Esophagus squamous epithelium (tissue), 5 donors: ENCODE results near the gene KCNMA1. TPM values are rescaled to one million over a fixed set of nuclear protein-coding genes. Genes with fewer than 3 reads are reported as not detected.
A peak's percentile ranks its signal among the peaks of the same experiment; 100 is the strongest.

ENCODE experiments used
- DNase-seq: peaks from one replicate; lab custom pipeline; 2025; lab: John Stamatoyannopoulos, UW
- H3K27ac ChIP-seq, 4 donors: fragments of 200-600 bp; sonication (generic); one replicate each; pipeline ENCODE4 v1.5.1; 2016 to 2019; ENCODE audit warnings: mild to moderate bottlenecking in 1 of 4
- H3K27me3 ChIP-seq, 4 donors: fragments of 200-600 bp; sonication (generic); 1 replicate in 3 of 4; 2 replicates in 1 of 4; pipeline versions ENCODE4 v1.5.1 to v1.6.0; 2017 to 2021; ENCODE audit warnings: antibody characterized with exemption in 1 of 4
- H3K36me3 ChIP-seq, 3 donors: fragments of 200-600 bp; sonication (generic); one replicate each; pipeline ENCODE4 v1.5.1; 2016 to 2019
- H3K4me1 ChIP-seq, 3 donors: fragments of 200-600 bp; sonication (generic); one replicate each; pipeline ENCODE4 v1.5.1; 2017 to 2019
- H3K4me3 ChIP-seq, 4 donors: fragments of 200-600 bp; sonication (generic); 1 replicate in 3 of 4; 2 replicates in 1 of 4; pipeline ENCODE4 v1.5.1; 2016 to 2019; ENCODE audit warnings: mild to moderate bottlenecking in 2 of 4, moderate library complexity in 1 of 4
- H3K9me3 ChIP-seq, 3 donors: fragments of 200-600 bp; sonication (generic); one replicate each; pipeline ENCODE4 v1.5.1; 2016 to 2019
- CTCF ChIP-seq, 6 experiments: fragments of 450-650 bp in 4 of 6; fragments of 200-600 bp in 2 of 6; sonication (generic) in 2 of 6; IDR thresholded peaks; one replicate each; pipeline ENCODE4 v1.5.1; 2016 to 2019; ENCODE audit warnings: antibody characterized with exemption in 6 of 6, mild to moderate bottlenecking in 4 of 6, moderate library complexity in 4 of 6
- POLR2A ChIP-seq, 4 donors: fragments of 450-650 bp; IDR thresholded peaks; one replicate each; pipeline ENCODE4 v1.6.1; 2017; ENCODE audit warnings: antibody characterized with exemption in 4 of 4, mild to moderate bottlenecking in 4 of 4, moderate library complexity in 3 of 4
- WGBS, 2 donors: methylation state at CpG; one replicate each; pipeline ENCODE4 v1.1.5; 2018; 5-methylcytosine and 5-hydroxymethylcytosine counted together
- intact Hi-C: fragments of 100-400 bp; cut with DNase I; formaldehyde crosslinking; loops from one replicate; pipeline ENCODE4 v1.15.0; 2022
- total RNA-seq, 4 donors: library from RNA; depleted of rRNA; stranded (reverse); fragments of >200 nt; gene quantifications; one replicate each; pipeline ENCODE4 v1.1.0, GENCODE V29; 2016
- donor health status: DM: yes; HTN: yes; CAD: no.

The KCNMA1 gene
- total RNA-seq, 4 donors from 2014 or later, result 7.5 to 74.2 (median 18.0) TPM

GRCh38 chr10:77581738-77582137, 55.9 kb downstream of the KCNMA1 start:
- TF ChIP-seq POLR2A (IDR thresholded peaks at IDR 0.05) (no peak), CTCF (IDR thresholded peaks at IDR 0.05) (no peak)
- DNase-seq, result no peak
- Histone ChIP-seq H3K9me3 (no peaks in the 10 kb centered on the region), H3K27ac (no peak overlapping the region), H3K36me3 (no peaks in the 10 kb centered on the region), H3K4me3 (no peak overlapping the region), H3K4me1 (peaks cover 3 to 28% (median 6%) of the 10 kb centered on the region in 3 donors), H3K27me3 (no peaks in the 10 kb centered on the region)
- intact Hi-C loops, result no loop called here
- 100% methylated on average over 2 to 3 of the region's 4 CpGs for WGBS, 2 donors

GRCh38 chr10:77580482-77580881, 57.1 kb downstream of the KCNMA1 start:
- TF ChIP-seq POLR2A (IDR thresholded peaks at IDR 0.05), result no peak
- intact Hi-C loops, result no loop called here
- no peak overlapping the region for H3K4me3 ChIP-seq
- H3K4me1 ChIP-seq, result peaks cover 0 to 31% (median 6%) of the 10 kb centered on the region in 3 donors
- 87 to 90% methylated on average over 2 of the region's 2 CpGs for WGBS, 2 donors
- H3K27me3 ChIP-seq, result no peaks in the 10 kb centered on the region
- DNase-seq, result no peak
- no peaks in the 10 kb centered on the region for H3K36me3 ChIP-seq
- H3K27ac ChIP-seq, result no peak overlapping the region
- H3K9me3 ChIP-seq, result no peaks in the 10 kb centered on the region

- H3K27ac ChIP-seq, result no peak overlapping the region
- WGBS, 2 donors, result 68 to 90% methylated on average over 4 of the region's 7 CpGs
- H3K4me1 ChIP-seq, result peaks cover 0 to 35% (median 6%) of the 10 kb centered on the region in 3 donors
- no peak for DNase-seq
- no peaks in the 10 kb centered on the region for H3K36me3 ChIP-seq
- no peak for TF ChIP-seq CTCF (IDR thresholded peaks at IDR 0.05)
- no peak for TF ChIP-seq POLR2A (IDR thresholded peaks at IDR 0.05)
- H3K27me3 ChIP-seq, result no peaks in the 10 kb centered on the region
- H3K9me3 ChIP-seq, result no peaks in the 10 kb centered on the region
- H3K4me3 ChIP-seq, result no peak overlapping the region
- intact Hi-C loops, result no loop called here
Measured at GRCh38 chr10:77578583-77579227, 58.9 kb downstream of the KCNMA1 start.

GRCh38 chr10:77577666-77578229, 59.9 kb downstream of the KCNMA1 start:
- WGBS, 2 donors, result 71 to 86% methylated on average over 1 of the region's 1 CpG
- no peak for DNase-seq
- Histone ChIP-seq H3K4me1 (peaks cover 0 to 27% (median 0%) of the 10 kb centered on the region in 3 donors), H3K27ac (no peak overlapping the region), H3K4me3 (no peak overlapping the region), H3K36me3 (no peaks in the 10 kb centered on the region), H3K9me3 (no peaks in the 10 kb centered on the region), H3K27me3 (no peaks in the 10 kb centered on the region)
- intact Hi-C loops, result no loop called here
- no peak for TF ChIP-seq CTCF (IDR thresholded peaks at IDR 0.05)
- TF ChIP-seq POLR2A (IDR thresholded peaks at IDR 0.05), result no peak

- DNase-seq, result no peak
- Histone ChIP-seq H3K9me3 (no peaks in the 10 kb centered on the region), H3K4me3 (no peak overlapping the region), H3K27me3 (no peaks in the 10 kb centered on the region), H3K36me3 (no peaks in the 10 kb centered on the region), H3K27ac (peak overlapping the region in 3 of 4 donors; percentile 44 to 60 (median 55)), H3K4me1 (peaks cover 0 to 29% (median 2%) of the 10 kb centered on the region in 3 donors)
- WGBS, 2 donors, result 85 to 89% methylated on average over 7 to 9 of the region's 9 CpGs
- TF ChIP-seq CTCF (IDR thresholded peaks at IDR 0.05) (no peak), POLR2A (IDR thresholded peaks at IDR 0.05) (no peak)
- intact Hi-C loops, result no loop called here
Measured at GRCh38 chr10:77576444-77577032, 61.1 kb downstream of the KCNMA1 start.
